Right forelimb (tissue), 1 donor: Measurements from ENCODE around the gene ADM.

Experiments used
- DNase-seq: peaks from one replicate; pipeline ENCODE4 v3.0.0-alpha.2; 2018

Gene ADM

DNA sequence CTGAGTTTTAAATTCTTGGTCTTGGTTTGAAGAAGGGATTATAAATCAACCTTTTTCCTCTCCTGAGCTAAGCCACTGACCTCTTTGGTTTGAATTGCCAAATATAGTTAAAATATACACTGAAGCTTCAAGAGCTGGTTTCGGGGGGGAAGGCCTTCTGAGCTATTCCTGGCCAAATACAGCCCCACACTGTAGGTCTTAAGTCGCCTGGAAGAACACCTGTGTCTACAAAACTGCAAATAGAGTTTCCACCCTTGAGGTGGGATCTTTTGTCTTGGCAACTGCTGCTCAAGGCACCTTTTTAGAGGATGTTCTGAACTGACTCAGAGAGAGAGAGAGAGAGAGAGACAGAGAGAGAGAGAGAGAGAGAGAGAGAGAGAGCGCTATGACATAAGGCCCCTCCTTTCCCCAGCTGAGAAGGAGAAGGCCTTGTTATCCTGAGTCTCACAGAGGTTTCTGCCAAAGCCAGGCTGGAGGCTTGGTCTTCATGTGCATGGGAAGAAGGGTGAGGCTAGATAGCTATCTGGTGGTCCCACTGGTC, 5.5 kb downstream of the ADM start:
- no peak for DNase-seq

GRCh38 chr11:10311802-10312201, 6.9 kb downstream of the ADM start:
- DNase-seq, result no peak

DNA sequence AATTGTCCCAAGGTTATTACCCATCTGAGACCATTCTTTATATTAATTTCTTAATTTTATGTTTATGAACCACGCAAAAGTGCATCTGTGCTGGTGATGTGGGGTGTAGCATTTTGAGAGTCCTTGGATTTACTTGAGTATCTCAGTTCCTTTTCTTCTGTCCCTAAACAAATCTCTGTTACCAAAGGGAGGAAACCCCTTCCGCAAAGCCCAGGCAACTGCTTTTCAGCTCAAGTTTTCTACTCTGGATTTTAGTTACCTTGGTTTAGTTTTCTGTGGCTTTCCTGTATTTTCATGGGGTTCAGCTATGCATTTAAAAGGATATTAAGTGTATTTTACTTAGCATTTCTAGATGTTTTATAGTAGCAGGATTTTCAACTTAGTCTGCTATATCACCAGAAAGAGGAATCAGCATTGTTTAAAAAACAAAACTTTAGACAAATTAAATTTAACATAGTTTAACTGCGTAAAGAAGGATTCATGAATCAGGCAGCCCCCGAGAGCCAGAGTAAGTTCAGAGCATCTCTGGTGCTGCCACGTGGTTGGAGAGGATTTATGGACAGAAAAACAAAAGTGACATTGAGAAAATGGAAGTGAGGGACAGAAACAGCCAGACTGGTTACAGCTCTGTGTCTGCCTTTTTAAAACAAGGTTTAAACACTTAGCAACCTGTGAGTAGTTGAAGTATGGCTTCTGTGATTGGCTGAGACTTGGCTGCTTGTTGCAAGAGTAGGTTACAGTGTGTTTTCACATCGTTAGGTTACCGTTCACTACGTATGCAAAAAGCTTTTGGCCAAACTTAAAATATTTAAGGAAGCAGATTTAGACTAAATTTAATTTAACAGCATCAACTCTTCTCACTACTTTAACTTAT, 9.6 kb downstream of the ADM start:
- DNase-seq, result no peak

GRCh38 chr11:10315083-10315482, 10.2 kb downstream of the ADM start:
- no peak for DNase-seq

DNA sequence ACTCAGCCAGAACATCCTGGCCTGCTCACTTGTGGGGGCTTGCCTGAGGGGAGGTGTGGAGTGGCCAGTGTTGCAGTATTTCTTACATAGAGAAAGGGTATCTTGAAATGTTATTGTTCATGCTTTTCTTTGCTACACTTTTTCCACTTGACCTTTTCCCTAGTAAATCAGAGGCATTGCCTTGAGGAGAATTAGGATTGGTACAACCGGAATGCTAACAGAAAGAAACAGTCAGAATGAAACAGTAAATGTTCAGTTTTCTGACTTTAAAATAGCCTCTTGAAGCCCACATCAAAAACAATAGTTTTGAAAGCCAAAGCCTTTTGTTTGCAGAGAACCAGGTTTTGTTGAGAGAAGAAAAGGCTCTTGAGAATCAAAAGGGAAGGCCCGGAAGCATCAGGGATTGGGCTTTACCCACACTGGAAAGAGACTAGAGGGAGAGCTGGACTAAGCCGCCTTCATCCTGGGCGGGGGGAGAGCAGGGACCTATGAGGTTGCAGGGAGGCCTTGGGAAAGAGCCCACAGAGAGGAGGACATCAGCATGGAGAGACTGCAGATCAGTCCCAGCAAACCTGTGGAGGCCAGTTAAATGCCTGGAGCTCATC, 12.4 kb downstream of the ADM start:
- DNase-seq, result no peak

DNA sequence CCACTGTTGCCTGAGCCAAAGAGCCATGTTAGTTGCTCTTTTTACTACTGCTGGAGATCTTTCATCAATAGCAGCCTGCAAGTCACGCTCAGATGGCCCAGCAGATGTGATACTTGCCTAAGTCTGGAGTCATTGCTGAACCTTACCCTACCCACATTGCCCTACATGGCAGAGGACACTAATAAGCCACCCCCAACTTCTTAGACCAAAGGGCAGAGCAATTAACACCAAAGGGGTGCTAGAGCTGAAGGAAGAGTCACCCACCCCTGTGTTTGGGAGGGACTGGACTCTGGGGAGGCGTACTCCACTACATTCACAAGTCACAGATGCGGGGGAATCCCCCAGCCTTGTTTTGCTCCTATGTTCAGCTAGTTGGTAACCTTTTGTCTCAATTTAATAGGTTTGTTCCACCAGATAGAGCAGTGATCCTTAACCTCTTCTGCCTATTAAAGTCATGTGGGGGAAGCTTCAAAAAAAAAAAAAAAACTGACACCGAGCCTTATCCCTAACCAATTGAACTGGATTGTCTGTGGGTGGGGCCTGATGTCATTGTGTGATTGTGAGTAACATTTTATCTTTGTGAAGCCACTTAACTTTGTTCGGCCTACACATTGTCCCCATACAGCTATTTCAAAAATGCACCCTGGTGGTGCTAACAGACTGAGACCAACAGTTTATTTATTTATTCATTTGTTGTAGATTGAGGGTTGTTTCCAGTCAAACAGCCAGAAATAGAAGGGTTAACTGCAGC, 13.1 kb downstream of the ADM start:
- no peak for DNase-seq

- DNase-seq, result no peak
Observed at GRCh38 chr11:10318527-10318802, 13.6 kb downstream of the ADM start.

DNA sequence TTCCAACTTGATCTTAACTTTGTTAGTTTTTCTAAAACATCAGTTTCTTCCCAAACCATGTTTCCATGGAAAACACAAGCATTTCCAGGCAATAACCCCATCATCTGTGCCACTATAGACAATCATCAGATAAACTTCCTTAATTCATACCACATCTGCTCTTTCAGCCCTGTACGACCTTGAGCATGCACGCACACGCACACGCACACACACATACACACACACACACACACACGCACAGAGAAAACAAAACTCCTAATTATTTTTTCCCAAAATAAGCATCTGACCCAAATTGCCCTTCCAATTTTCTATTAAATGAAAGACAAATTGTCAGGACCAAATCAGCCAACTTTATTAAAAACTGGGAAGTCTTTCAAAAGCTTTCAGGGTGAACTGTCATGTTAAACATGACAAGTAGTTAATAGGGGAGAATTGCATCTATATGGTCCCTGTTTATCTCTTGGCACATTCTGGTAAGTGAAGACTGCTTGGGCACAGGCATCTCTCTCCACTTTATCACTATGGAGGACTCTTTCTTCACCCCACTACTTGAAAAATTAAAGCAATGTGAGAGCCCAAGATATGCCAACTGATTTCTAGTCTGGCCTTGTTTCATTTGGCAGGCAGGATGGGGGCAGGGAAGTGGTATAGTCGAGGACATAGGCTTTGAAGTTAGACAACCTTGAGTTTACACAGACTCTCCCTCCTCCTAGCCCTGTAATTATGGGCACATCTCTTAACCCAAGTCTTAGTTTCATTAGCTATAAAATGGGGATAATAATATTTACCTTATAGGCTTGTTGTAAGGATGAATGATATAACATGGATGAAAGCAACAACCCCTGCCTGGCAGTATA, 15.1 kb downstream of the ADM start:
- no peak for DNase-seq

DNA sequence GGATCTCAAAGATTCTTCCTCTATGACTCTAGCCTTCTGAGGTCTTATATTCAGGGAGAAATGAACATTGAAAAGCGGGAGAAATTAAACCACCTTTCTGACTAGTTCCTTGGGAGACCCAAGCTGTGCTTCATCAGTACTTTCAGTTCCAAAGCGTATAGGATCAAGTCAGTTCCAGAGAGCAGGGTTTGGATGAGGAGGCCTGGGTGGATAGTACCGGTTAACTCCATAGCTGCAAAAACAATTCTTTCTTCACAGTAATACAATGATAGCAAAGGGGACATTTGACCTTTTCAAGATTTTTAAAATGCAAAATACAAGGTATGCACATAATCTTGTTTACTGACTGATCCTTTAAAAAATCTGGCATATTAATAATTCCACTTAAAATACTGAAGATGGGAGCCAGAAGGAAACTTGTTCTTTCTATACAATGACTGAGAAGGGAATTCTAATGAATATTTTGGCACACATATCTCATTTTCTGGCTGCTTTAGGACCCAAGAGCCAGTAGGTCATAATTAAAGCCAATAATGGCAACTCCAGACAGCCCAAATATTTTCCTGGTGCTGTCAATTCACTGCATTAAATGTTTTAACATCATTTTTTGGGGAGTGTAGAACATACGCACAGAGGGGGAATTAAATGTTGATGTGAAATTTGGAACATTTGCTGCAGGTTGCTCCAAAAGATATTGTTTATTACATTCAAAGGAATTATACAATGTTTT, 16.0 kb downstream of the ADM start:
- no peak for DNase-seq

DNA sequence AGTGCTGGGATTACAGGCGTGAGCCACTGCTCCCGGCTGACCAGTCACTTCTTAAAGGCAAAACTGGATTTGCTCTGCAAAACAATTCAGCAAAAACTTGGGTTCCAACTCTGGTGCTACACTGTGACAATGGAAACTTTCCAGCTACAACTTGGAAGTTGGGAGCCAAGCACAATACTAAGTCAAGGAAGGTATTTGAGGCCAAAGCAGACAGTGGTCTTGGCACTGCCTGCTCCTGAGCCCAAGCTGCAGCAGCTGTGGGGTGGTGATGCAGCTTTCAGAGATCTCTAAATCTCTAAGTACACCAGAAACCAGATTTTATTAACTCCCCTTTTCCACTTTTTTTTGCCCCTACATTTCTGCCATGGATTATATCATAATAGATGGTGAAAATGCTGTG, 17.5 kb downstream of the ADM start:
- DNase-seq, result peak; percentile 54

GRCh38 chr11:10322830-10323792, 18.2 kb downstream of the ADM start:
- DNase-seq, result peak; percentile 77

DNA sequence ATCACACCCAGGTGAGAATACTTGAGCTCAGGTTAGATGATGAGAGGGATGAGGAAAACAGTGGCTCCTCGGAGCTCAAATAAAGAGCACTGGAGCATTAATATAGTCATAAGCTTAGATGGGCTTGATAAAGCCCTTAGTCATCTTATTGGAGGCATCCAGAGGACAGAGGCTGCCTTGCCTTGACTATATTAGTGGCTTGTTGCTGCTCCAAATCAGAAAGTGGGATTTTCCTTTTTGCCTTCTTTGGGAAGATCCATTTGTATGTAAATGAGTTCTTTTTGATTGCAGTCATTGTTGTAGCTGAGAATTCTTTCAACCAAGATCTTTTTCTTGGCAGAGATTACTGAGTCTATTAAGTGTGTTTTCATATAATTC, 18.9 kb downstream of the ADM start:
- DNase-seq, result no peak

DNA sequence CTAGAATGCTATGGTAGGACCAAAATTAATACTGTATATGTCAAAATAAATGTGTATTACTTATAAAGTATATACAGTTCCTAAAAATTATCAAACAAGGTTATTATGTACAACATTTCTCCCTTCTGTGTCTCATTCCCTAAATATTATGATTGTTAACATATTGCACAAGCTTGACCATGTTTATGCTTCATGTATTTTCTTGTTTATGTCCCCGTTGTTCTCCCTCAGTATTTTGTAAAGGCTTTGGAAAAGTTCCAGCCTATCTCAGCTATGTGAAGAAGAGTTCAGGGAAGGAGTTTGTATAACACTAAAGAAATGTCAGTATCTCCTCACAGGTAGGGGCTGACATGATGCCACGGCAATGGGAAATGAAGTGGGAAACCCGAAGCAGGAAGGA, 19.6 kb downstream of the ADM start:
- no peak for DNase-seq

- no peak for DNase-seq
Observed at GRCh38 chr11:10325277-10326011, 20.6 kb downstream of the ADM start.

DNA sequence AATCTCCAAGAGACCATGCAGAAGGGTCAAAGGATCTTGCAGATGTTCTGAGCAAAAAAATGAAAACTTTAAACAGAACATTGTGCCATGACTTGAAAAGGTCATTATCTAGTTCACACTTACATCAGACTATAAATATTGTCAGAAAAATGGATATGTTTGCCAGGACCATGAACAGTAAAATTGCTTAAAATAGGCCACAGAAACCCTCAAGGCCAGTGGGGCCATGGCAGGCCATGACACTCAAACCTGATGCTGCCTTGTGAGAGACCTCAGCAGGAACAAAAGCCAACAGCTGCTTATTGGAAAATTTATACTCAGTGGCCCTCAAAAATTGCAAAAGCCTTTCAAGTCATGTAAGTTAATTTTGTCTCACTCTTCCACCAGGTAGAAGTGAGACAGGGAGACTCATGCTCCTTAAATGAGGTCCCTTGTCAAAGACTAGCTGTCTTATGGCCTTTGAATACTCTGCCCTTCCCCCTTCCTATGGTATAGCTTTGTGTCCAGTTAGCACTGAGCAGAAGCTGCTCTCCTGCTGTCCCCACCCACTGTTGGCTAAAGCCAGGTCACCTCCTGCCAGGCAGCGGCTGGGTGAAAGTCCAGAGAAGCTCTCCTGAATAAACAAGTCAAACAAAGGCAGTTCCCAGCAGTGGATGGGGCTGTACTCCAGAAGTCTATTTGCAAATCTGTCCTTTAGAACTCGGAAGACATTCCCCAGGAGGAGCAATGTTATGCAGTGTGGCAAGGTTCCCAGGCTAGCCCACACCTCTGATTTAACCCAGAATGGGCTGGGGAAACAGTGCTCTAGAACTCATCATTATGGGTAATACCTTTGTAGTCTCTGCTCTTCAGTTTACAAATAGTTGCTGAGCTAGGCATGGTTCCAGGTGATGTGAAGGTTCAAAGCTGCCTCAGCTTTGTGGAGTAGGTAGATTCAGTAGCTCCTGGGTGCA, 21.4 kb downstream of the ADM start:
- DNase-seq, result no peak

GRCh38 chr11:10327254-10327653, 22.4 kb downstream of the ADM start:
- DNase-seq, result no peak

DNA sequence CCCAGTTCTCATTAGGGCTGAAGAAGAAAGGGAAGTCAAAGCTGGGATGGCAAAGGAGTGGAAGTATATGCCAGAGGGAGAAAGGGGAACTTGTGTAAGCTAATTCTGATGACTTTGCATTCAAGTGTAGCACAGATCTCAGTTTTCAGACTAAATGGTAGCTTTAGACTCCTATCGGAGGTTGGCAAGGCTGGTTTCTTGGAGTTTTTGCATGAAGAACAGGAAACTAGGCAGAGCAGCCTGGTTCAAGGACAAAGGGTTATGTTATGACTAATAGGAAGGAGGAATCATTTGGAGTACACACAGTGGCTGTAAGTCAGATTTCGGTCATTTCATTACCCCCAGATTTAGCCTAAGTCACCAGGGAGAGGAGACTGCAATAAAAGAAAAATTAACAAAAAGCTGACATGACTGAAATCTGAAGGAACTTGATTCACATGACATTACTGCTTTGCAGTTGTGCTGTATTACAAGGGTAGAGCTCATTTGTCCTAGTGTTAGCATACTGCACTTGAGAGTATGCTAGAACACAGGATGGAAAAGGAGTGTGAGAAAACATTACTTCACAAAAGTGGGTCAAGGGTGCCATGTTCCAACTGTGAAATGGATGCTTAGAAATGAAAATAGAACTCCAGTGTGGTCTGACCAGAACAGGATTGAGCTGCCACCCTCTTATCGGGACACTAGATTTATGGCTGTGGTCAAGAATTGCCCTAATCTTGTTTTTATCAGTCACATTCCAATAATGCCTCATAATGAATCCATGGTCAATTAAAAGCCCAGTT, 23.6 kb downstream of the ADM start:
- no peak for DNase-seq

GRCh38 chr11:10329356-10329755, 24.5 kb downstream of the ADM start:
- no peak for DNase-seq
